ENCODE results near the gene CBFB. TPM values are rescaled to one million over a fixed set of nuclear protein-coding genes. Genes with fewer than 3 reads are reported as not detected.
"Not testable (repeated sequence)": the region's sequence is repeated elsewhere in the genome, so short reads cannot be mapped to it uniquely, and the experiment has no call there.

Gene CBFB
- total RNA-seq, 4 donors from 2014 or later: 38.9 to 105 (median 96.5) TPM

- H3K27me3 ChIP-seq: no peaks in the 10 kb centered on the region
- DNase-seq (no peak), ATAC-seq (no peak)
- H3K4me1 ChIP-seq: peaks cover 0 to 16% of the 10 kb centered on the region in 2 donors
- no peaks in the 10 kb centered on the region for H3K9me3 ChIP-seq
- in situ Hi-C loops (cut with MboI; ENCODE audit: low sequenced_read_pairs in 4 of 4): no loop called here
- intact Hi-C loops (cut with DNase I; ENCODE audit: low total_unique reads): no loop called here
- H3K27ac ChIP-seq: no peak overlapping the region
- H3K36me3 ChIP-seq: peaks cover 0 to 13% of the 10 kb centered on the region in 2 donors
- no peak overlapping the region for H3K4me3 ChIP-seq
- TF ChIP-seq POLR2A (IDR thresholded peaks at IDR 0.05) (no peak), CTCF (IDR thresholded peaks at IDR 0.05 in 4 of 5, conservative IDR thresholded peaks at IDR 0.05 in 1 of 5) (no peak)
Measured at GRCh38 chr16:67040166-67040565, 11.2 kb downstream of the CBFB start.

- no peaks in the 10 kb centered on the region for H3K27me3 ChIP-seq
- H3K9me3 ChIP-seq: no peaks in the 10 kb centered on the region
- peaks cover 0 to 11% of the 10 kb centered on the region in 2 donors for H3K4me1 ChIP-seq
- ATAC-seq: no peak
- H3K36me3 ChIP-seq: peaks cover 0 to 13% of the 10 kb centered on the region in 2 donors
- in situ Hi-C loops (cut with MboI; ENCODE audit: low sequenced_read_pairs in 4 of 4): no loop called here
- no peak for DNase-seq
- no peak overlapping the region for H3K4me3 ChIP-seq
- TF ChIP-seq CTCF (IDR thresholded peaks at IDR 0.05 in 4 of 5, conservative IDR thresholded peaks at IDR 0.05 in 1 of 5) (no peak), POLR2A (IDR thresholded peaks at IDR 0.05) (no peak)
- H3K27ac ChIP-seq: no peak overlapping the region
- intact Hi-C loops (cut with DNase I; ENCODE audit: low total_unique reads): no loop called here
Measured at GRCh38 chr16:67040906-67041305, 12.0 kb downstream of the CBFB start.

- intact Hi-C loops (cut with DNase I; ENCODE audit: low total_unique reads); H3K27ac ChIP-seq; DNase-seq; H3K27me3 ChIP-seq; ATAC-seq; H3K4me1 ChIP-seq; H3K4me3 ChIP-seq; in situ Hi-C loops (cut with MboI; ENCODE audit: low sequenced_read_pairs in 4 of 4); H3K9me3 ChIP-seq: not testable (repeated sequence)
- H3K36me3 ChIP-seq: peaks cover 0 to 13% of the 10 kb centered on the region in 2 donors
Measured at GRCh38 chr16:67041520-67041919, 12.6 kb downstream of the CBFB start.

- no peak for TF ChIP-seq CTCF (IDR thresholded peaks at IDR 0.05 in 4 of 5, conservative IDR thresholded peaks at IDR 0.05 in 1 of 5)
- no peak for TF ChIP-seq POLR2A (IDR thresholded peaks at IDR 0.05)
- ATAC-seq: no peak
- H3K27ac ChIP-seq: no peak overlapping the region
- peaks cover 0 to 8% of the 10 kb centered on the region in 2 donors for H3K36me3 ChIP-seq
- in situ Hi-C loops (cut with MboI; ENCODE audit: low sequenced_read_pairs in 4 of 4) (no loop called here), intact Hi-C loops (cut with DNase I; ENCODE audit: low total_unique reads) (no loop called here)
- no peaks in the 10 kb centered on the region for H3K9me3 ChIP-seq
- H3K4me1 ChIP-seq: peaks cover 0 to 5% of the 10 kb centered on the region in 2 donors
- no peak overlapping the region for H3K4me3 ChIP-seq
- no peaks in the 10 kb centered on the region for H3K27me3 ChIP-seq
- DNase-seq: no peak
Measured at GRCh38 chr16:67043420-67043819, 14.5 kb downstream of the CBFB start.

GRCh38 chr16:67050796-67051195 is 21.8 kb downstream of the CBFB start:
- Histone ChIP-seq H3K4me1 (peaks cover 1 to 12% of the 10 kb centered on the region in 2 donors), H3K9me3 (no peaks in the 10 kb centered on the region), H3K27ac (no peak overlapping the region), H3K4me3 (no peak overlapping the region), H3K27me3 (no peaks in the 10 kb centered on the region), H3K36me3 (no peaks in the 10 kb centered on the region)
- intact Hi-C loops (cut with DNase I; ENCODE audit: low total_unique reads): no loop called here
- TF ChIP-seq CTCF (IDR thresholded peaks at IDR 0.05 in 4 of 5, conservative IDR thresholded peaks at IDR 0.05 in 1 of 5): no peak
- in situ Hi-C loops (cut with MboI; ENCODE audit: low sequenced_read_pairs in 4 of 4): no loop called here
- ATAC-seq (no peak), DNase-seq (no peak)
